Measurements from ENCODE around the gene SLC39A1. TPM values are rescaled to one million over a fixed set of nuclear protein-coding genes. Genes with fewer than 3 reads are reported as not detected.

Gene SLC39A1
- polyA plus RNA-seq, 4 donors: 80.8 to 96.4 (median 89.8) TPM

Other genes starting within 250 kb of the SLC39A1 start
- gene INTS3, start 235.5 kb downstream of the SLC39A1 start, polyA plus RNA-seq (ENCODE audit: insufficient read length in 4 of 4): 100 to 1,000 TPM in 2 of 4 donors, 10 to 100 TPM in 2; 89.5 to 122 (median 97.7) TPM
- 10 to 100 TPM; 34.0 to 44.8 (median 37.3) TPM for gene SLC27A3, start 188.1 kb downstream of the SLC39A1 start, polyA plus RNA-seq (ENCODE audit: insufficient read length in 4 of 4)
- gene GATAD2B, start 40.6 kb downstream of the SLC39A1 start, polyA plus RNA-seq (ENCODE audit: insufficient read length in 4 of 4): 10 to 100 TPM; 24.1 to 30.4 (median 24.9) TPM
- 10 to 100 TPM; 27.6 to 40.0 (median 32.9) TPM for gene DENND4B, start 16.8 kb downstream of the SLC39A1 start, polyA plus RNA-seq (ENCODE audit: insufficient read length in 4 of 4)
- gene CRTC2, start 4.9 kb downstream of the SLC39A1 start, polyA plus RNA-seq (ENCODE audit: insufficient read length in 4 of 4): 10 to 100 TPM; 38.8 to 44.3 (median 41.3) TPM
- gene CREB3L4, start 4.4 kb upstream of the SLC39A1 start, polyA plus RNA-seq (ENCODE audit: insufficient read length in 4 of 4): 10 to 100 TPM; 31.4 to 37.0 (median 34.8) TPM
- 100 to 1,000 TPM; 106 to 122 (median 113) TPM for gene JTB, start 14.1 kb upstream of the SLC39A1 start, polyA plus RNA-seq (ENCODE audit: insufficient read length in 4 of 4)
- gene RAB13, start 22.8 kb upstream of the SLC39A1 start, polyA plus RNA-seq (ENCODE audit: insufficient read length in 4 of 4): 100 to 1,000 TPM; 155 to 169 (median 160) TPM
- 1,000 to 10,000 TPM; 2,530 to 3,078 (median 2,700) TPM for gene RPS27, start 27.2 kb upstream of the SLC39A1 start, polyA plus RNA-seq (ENCODE audit: insufficient read length in 4 of 4)
- under 1 TPM; 0.03 to 0.09 (median 0.05) TPM for gene NUP210L, start 191.5 kb upstream of the SLC39A1 start, polyA plus RNA-seq (ENCODE audit: insufficient read length in 4 of 4)
- gene TPM3, start 228.6 kb upstream of the SLC39A1 start, polyA plus RNA-seq (ENCODE audit: insufficient read length in 4 of 4): 100 to 1,000 TPM; 262 to 286 (median 278) TPM
- gene CFAP141, start 242.8 kb upstream of the SLC39A1 start, polyA plus RNA-seq (ENCODE audit: insufficient read length in 4 of 4): not detected

Data from right renal pelvis (tissue), 4 donors.